BE2C (cell line): ENCODE results near the gene THRA.
A peak's percentile ranks its signal among the peaks of the same experiment; 100 is the strongest.

Experiments used
- DNase-seq: peaks from one replicate; pipeline ENCODE4 v3.0.0-alpha.2; 2020
- H3K27me3 ChIP-seq: fragments of 250-450 bp; sonication (Bioruptor Pico); 2 replicates; pipeline ENCODE4 v1.5.1; 2020; ENCODE audit warnings: mild to moderate bottlenecking
- H3K36me3 ChIP-seq: fragments of 250-450 bp; sonication (Bioruptor Pico); 2 replicates; pipeline ENCODE4 v1.5.1; 2020; ENCODE audit warnings: mild to moderate bottlenecking
- H3K4me1 ChIP-seq: fragments of 250-450 bp; sonication (Bioruptor Pico); 2 replicates; pipeline ENCODE4 v1.5.1; 2020
- H3K4me3 ChIP-seq: 2 replicates; pipeline ENCODE4 v1.5.1; 2011; ENCODE audit warnings: low read depth, low read length
- H3K9me3 ChIP-seq: fragments of 250-450 bp; sonication (Bioruptor Pico); 2 replicates; pipeline ENCODE4 v1.5.1; 2020
- TF ChIP-seq, protein P1 (sequence below): IDR thresholded peaks from 2 replicates; pipeline ENCODE4 v1.5.1; 2012; ENCODE audit warnings: mild to moderate bottlenecking, low read depth, low read length

The THRA gene

DNA sequence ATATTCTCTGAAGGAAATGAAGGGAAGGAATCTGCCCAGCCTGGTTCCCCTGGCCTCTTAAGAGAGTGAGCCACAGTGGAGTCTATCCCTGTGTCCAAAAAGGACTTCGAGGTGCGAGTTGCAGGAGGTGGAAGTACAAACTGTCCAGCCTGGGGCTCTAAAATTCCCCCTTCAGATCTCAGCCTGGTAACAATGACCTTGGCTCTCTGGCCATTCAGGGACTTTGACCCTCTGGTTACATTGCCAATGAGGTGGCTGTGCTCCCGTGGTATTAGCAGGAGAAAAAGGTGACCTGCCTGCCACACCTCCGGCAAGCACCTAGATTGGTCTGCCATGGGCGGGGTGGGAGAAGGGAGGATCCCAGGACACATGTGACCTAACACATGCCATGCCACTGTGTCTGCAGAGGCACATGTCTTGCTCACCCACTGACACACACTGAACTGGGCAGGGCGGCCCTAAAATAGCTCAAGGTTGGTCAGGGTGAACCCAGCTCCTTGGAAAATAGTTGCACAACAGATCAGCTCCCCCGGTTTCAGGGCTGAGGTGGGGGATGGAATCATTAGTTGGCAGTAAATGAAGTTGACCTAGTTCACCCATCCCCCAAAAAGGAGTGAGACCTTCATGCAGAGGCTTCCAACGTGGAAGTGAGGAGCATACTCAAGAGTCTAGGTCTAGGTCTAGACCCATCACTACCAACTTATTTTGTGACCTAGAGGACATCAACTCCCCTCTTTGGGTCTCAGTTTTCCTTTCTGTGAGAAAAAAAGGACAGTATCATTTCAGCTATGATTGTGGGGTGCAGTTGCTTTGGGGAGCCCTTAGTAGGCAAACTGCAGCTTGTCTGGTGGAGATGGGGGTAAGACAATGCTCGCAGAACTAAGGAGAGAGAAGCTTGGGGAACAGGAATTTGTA is 35.4 kb downstream of the THRA start:
- no peaks in the 10 kb centered on the region for H3K27me3 ChIP-seq
- H3K4me3 ChIP-seq, result peak overlapping the region; percentile 51
- TF ChIP-seq, protein P1, sequence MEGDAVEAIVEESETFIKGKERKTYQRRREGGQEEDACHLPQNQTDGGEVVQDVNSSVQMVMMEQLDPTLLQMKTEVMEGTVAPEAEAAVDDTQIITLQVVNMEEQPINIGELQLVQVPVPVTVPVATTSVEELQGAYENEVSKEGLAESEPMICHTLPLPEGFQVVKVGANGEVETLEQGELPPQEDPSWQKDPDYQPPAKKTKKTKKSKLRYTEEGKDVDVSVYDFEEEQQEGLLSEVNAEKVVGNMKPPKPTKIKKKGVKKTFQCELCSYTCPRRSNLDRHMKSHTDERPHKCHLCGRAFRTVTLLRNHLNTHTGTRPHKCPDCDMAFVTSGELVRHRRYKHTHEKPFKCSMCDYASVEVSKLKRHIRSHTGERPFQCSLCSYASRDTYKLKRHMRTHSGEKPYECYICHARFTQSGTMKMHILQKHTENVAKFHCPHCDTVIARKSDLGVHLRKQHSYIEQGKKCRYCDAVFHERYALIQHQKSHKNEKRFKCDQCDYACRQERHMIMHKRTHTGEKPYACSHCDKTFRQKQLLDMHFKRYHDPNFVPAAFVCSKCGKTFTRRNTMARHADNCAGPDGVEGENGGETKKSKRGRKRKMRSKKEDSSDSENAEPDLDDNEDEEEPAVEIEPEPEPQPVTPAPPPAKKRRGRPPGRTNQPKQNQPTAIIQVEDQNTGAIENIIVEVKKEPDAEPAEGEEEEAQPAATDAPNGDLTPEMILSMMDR, result no peak
- peaks cover 41% of the 10 kb centered on the region for H3K36me3 ChIP-seq
- peaks cover 6% of the 10 kb centered on the region; the same call in 1 of the 2 replicates for H3K9me3 ChIP-seq
- no peak for DNase-seq
- H3K4me1 ChIP-seq, result peaks cover 10% of the 10 kb centered on the region

DNA sequence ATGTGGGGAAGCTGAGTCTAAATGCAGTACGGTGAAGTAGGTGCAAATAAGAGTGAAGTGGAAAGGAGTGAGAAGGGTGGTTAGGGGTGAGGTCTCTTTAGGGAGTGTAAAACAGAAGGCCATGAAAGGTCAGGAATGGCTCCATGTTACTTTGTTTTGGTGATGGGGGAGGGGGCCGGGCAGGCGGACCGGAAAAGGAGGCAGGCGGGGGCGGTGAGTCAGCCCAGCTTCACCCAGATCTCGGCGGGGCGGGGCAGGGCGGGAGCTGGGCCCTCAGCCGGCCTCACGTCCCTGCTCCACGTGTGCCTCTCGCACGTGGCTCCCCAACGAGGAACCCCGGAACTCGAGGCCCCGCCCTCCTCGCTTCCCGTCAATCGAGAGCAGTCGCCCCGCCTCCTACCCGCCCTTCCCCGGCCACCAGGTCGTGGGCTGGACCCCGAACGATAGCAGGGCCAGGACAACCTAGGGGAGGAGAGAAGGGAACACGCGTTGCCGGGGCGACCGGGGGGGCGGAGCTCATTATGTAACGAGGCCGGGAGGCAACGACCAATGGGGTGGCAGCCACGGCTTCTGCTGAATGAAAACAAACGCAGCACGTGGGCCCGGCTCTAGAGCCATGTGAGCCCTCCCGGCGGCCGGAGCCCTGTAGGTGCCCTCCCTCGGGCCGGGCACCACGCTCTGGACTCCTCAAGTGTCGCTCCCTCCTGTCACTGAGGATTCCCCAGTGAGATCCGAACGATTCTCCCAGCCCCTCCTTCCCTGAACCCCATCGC is 36.3 kb downstream of the THRA start:
- Histone ChIP-seq H3K9me3 (peaks cover 6% of the 10 kb centered on the region; the same call in 1 of the 2 replicates), H3K4me3 (peak overlapping the region; percentile 63), H3K27me3 (no peaks in the 10 kb centered on the region), H3K4me1 (peaks cover 10% of the 10 kb centered on the region), H3K36me3 (peaks cover 33% of the 10 kb centered on the region)
- peak; percentile 98 for DNase-seq
- TF ChIP-seq, protein P1, result no peak

- Histone ChIP-seq H3K9me3 (peaks cover 6% of the 10 kb centered on the region; the same call in 1 of the 2 replicates), H3K36me3 (peaks cover 26% of the 10 kb centered on the region), H3K27me3 (no peaks in the 10 kb centered on the region), H3K4me1 (peaks cover 10% of the 10 kb centered on the region), H3K4me3 (peak overlapping the region; percentile 63)
- TF ChIP-seq, protein P1, result no peak
- DNase-seq, result no peak
Observed at GRCh38 chr17:40099619-40100418, 37.1 kb downstream of the THRA start.

DNA sequence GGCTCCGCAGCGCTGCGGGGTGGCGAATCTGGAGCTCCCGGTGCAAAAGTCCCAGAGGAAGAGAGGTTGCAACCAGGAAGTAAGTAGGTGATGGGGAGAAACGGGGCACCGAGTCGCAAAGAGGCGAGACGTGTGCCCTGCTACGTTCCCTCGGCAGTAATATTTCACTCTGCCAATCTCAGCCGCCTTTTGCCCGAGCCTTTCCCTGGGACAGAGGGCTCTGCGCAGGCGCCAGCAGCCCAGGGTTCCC is 37.6 kb downstream of the THRA start, which contains the start of gene NR1D1:
NR1D1 (minus strand) TSS at position 171 of the 250 bp plus-strand sequence. CDS start 495 bp downstream, outside the sequence.
- H3K4me3 ChIP-seq, result peak within 1 kb of the TSS; percentile 63
- no peaks in the 10 kb centered on the region for H3K27me3 ChIP-seq
- DNase-seq, result no peak
- H3K4me1 ChIP-seq, result peaks cover 10% of the 10 kb centered on the region
- H3K36me3 ChIP-seq, result peaks cover 21% of the 10 kb centered on the region
- TF ChIP-seq, protein P1, result no peak
- peaks cover 6% of the 10 kb centered on the region; the same call in 1 of the 2 replicates for H3K9me3 ChIP-seq

- Histone ChIP-seq H3K36me3 (peaks cover 18% of the 10 kb centered on the region; the same call in 1 of the 2 replicates), H3K4me1 (peaks cover 10% of the 10 kb centered on the region), H3K9me3 (peaks cover 6% of the 10 kb centered on the region; the same call in 1 of the 2 replicates), H3K27me3 (no peaks in the 10 kb centered on the region), H3K4me3 (peak overlapping the region; percentile 63)
- peak; percentile 99 for DNase-seq
- TF ChIP-seq, protein P1, result no peak
Observed at GRCh38 chr17:40100669-40101366, 38.1 kb downstream of the THRA start.
